Neural cell (in vitro differentiated cells): ENCODE results near the gene SULT6B1. TPM values are rescaled to one million over a fixed set of nuclear protein-coding genes. Genes with fewer than 3 reads are reported as not detected.

Experiments
- H2AFZ ChIP-seq: fragments of 200-600, 300-800 bp; sonication (generic), shearing (Covaris generic); 2 replicates; pipeline ENCODE4 v1.6.0; 2014; ENCODE audit warnings: low read depth, mild to moderate bottlenecking, antibody characterized with exemption, low read length, moderate library complexity
- H3F3A ChIP-seq: fragments of 200-600 bp; shearing (Covaris generic); 2 replicates; pipeline ENCODE4 v1.6.1; 2016; ENCODE audit warnings: mild to moderate bottlenecking, moderate library complexity, mixed read lengths, antibody characterized with exemption, low read length; ENCODE audit not compliant: insufficient read depth, poor library complexity, severe bottlenecking
- H3K27ac ChIP-seq: fragments of 200-600, 300-800 bp; sonication (generic), shearing (Covaris generic); 2 replicates; pipeline ENCODE4 v1.5.1; 2014; ENCODE audit warnings: mild to moderate bottlenecking, low read length, moderate library complexity
- H3K27me3 ChIP-seq: fragments of 300-800, 200-600 bp; sonication (generic), shearing (Covaris generic); 2 replicates; pipeline ENCODE4 v1.6.0; 2014; ENCODE audit warnings: mild to moderate bottlenecking, low read depth, low read length, moderate library complexity; ENCODE audit not compliant: insufficient read depth
- H3K36me3 ChIP-seq: fragments of 300-800, 200-600 bp; sonication (generic), shearing (Covaris generic); 2 replicates; pipeline ENCODE4 v1.5.1; 2014; ENCODE audit warnings: mild to moderate bottlenecking, antibody characterized with exemption, low read length, moderate library complexity; ENCODE audit not compliant: insufficient read depth
- H3K4me2 ChIP-seq: fragments of 300-800, 200-600 bp; sonication (generic), shearing (Covaris generic); 2 replicates; pipeline ENCODE4 v1.6.0; 2014; ENCODE audit warnings: mild to moderate bottlenecking, low read length
- H3K4me3 ChIP-seq: fragments of 300-800, 200-600 bp; sonication (generic), shearing (Covaris generic); 2 replicates; pipeline ENCODE4 v1.5.1; 2014; ENCODE audit warnings: mild to moderate bottlenecking, low read length, moderate library complexity
- H3K79me2 ChIP-seq: fragments of 200-600 bp; shearing (Covaris generic); replicated peaks from 2 replicates; pipeline ENCODE4 v1.6.0; 2014; ENCODE audit warnings: mild to moderate bottlenecking, low read length, moderate library complexity; ENCODE audit not compliant: insufficient read depth
- H3K9ac ChIP-seq: fragments of 300-800, 200-600 bp; sonication (generic), shearing (Covaris generic); 2 replicates; pipeline ENCODE4 v1.6.1; 2016; ENCODE audit warnings: mild to moderate bottlenecking, low read length, mixed read lengths
- H3K9me2 ChIP-seq: fragments of 200-600 bp; shearing (Covaris generic); 2 replicates; pipeline ENCODE4 v1.6.1; 2016; ENCODE audit warnings: mild to moderate bottlenecking, low read length, mixed read lengths; ENCODE audit not compliant: insufficient read depth
- H3K9me3 ChIP-seq: fragments of 200-600, 300-800 bp; sonication (generic), shearing (Covaris generic); 2 replicates; pipeline ENCODE4 v1.6.1; 2016; ENCODE audit warnings: mild to moderate bottlenecking, mixed run types, low read length, moderate library complexity, mixed read lengths
- H4K20me1 ChIP-seq: fragments of 200-600 bp; shearing (Covaris generic); 2 replicates; pipeline ENCODE4 v1.6.1; 2016; ENCODE audit warnings: mild to moderate bottlenecking, mixed run types; ENCODE audit not compliant: insufficient read depth
- CTCF ChIP-seq: fragments of 450-650 bp; IDR thresholded peaks from 2 replicates; pipeline ENCODE4 v1.5.1; 2014; ENCODE audit warnings: antibody characterized with exemption, mild to moderate bottlenecking, moderate library complexity; ENCODE audit not compliant: poor library complexity, severe bottlenecking
- EP300 ChIP-seq: fragments of 450-650 bp; conservative IDR thresholded peaks from 2 replicates; pipeline ENCODE4 v1.6.1; 2014; ENCODE audit warnings: antibody characterized with exemption, mild to moderate bottlenecking, moderate library complexity; ENCODE audit not compliant: poor library complexity, severe bottlenecking
- EZH2 ChIP-seq: fragments of 200-600, 300-800 bp; shearing (Covaris generic), sonication (generic); IDR thresholded peaks from 2 replicates; pipeline ENCODE4 v1.6.1; 2014; ENCODE audit warnings: antibody characterized with exemption, low read length, borderline replicate concordance, mild to moderate bottlenecking; ENCODE audit not compliant: insufficient read depth, poor library complexity, severe bottlenecking
- MXI1 ChIP-seq: fragments of 450-650 bp; conservative IDR thresholded peaks from 2 replicates; pipeline ENCODE4 v1.6.1; 2014; ENCODE audit warnings: antibody characterized with exemption, mild to moderate bottlenecking; ENCODE audit not compliant: poor library complexity, severe bottlenecking
- POLR2AphosphoS5 ChIP-seq: IDR thresholded peaks from 2 replicates; pipeline ENCODE4 v1.6.1; 2012
- RAD21 ChIP-seq: fragments of 450-650 bp; conservative IDR thresholded peaks from 2 replicates; pipeline ENCODE4 v1.6.1; 2014; ENCODE audit warnings: antibody characterized with exemption, mild to moderate bottlenecking, moderate library complexity
- REST ChIP-seq: IDR thresholded peaks from 2 replicates; pipeline ENCODE4 v1.6.1; 2012; ENCODE audit warnings: borderline replicate concordance
- SMC3 ChIP-seq: fragments of 450-650 bp; conservative IDR thresholded peaks from 2 replicates; pipeline ENCODE4 v1.6.1; 2014; ENCODE audit warnings: antibody characterized with exemption, mild to moderate bottlenecking, moderate library complexity; ENCODE audit not compliant: poor library complexity
- TAF1 ChIP-seq: IDR thresholded peaks from 2 replicates; pipeline ENCODE4 v1.6.1; 2012; ENCODE audit warnings: low read depth
- polyA plus RNA-seq: library from polyadenylated mRNA; depleted of rRNA; stranded (reverse); fragments of >200 nt; gene quantifications from 2 replicates; pipeline ENCODE4 v1.2.3, GENCODE V29; 2014

Gene SULT6B1
- polyA plus RNA-seq, 1 donor from 2014 or later = not detected

GRCh38 chr2:37224063-37224462 lies 35.6 kb upstream of the SULT6B1 start:
- no peaks in the 10 kb centered on the region for H4K20me1 ChIP-seq
- no peak overlapping the region for H3K9ac ChIP-seq
- H3K9me2 ChIP-seq = no peaks in the 10 kb centered on the region
- no peaks in the 10 kb centered on the region for H3K27me3 ChIP-seq
- H3K27ac ChIP-seq = no peak overlapping the region
- H3K9me3 ChIP-seq = no peaks in the 10 kb centered on the region
- H3K4me2 ChIP-seq = no peak overlapping the region
- TF ChIP-seq EP300 (no peak), RAD21 (no peak), REST (no peak), SMC3 (no peak), TAF1 (no peak), POLR2AphosphoS5 (no peak), EZH2 (no peak), CTCF (no peak), MXI1 (no peak)
- H3K79me2 ChIP-seq = peaks cover 10% of the 10 kb centered on the region
- no peaks in the 10 kb centered on the region for H3F3A ChIP-seq
- H3K4me3 ChIP-seq = no peak overlapping the region
- H2AFZ ChIP-seq = no peak overlapping the region
- H3K36me3 ChIP-seq = peaks cover 16% of the 10 kb centered on the region

- Histone ChIP-seq H3K27ac (no peak overlapping the region), H4K20me1 (no peaks in the 10 kb centered on the region), H3K4me2 (no peak overlapping the region), H3K27me3 (no peaks in the 10 kb centered on the region), H3K79me2 (peaks cover 7% of the 10 kb centered on the region), H3K9ac (no peak overlapping the region), H3K36me3 (peaks cover 10% of the 10 kb centered on the region), H3K9me2 (no peaks in the 10 kb centered on the region), H3K4me3 (no peak overlapping the region), H3K9me3 (no peaks in the 10 kb centered on the region), H2AFZ (no peak overlapping the region), H3F3A (no peaks in the 10 kb centered on the region)
- TF ChIP-seq SMC3 = no peak
- no peak for TF ChIP-seq REST
- TF ChIP-seq EP300 = no peak
- TF ChIP-seq CTCF = no peak
- no peak for TF ChIP-seq EZH2
- no peak for TF ChIP-seq TAF1
- TF ChIP-seq POLR2AphosphoS5 = no peak
- no peak for TF ChIP-seq RAD21
- no peak for TF ChIP-seq MXI1
Measured at GRCh38 chr2:37223131-37223530, 34.7 kb upstream of the SULT6B1 start.
